Left forelimb (tissue), 1 donor: Measurements from ENCODE around the gene AGGF1.
A peak's percentile ranks its signal among the peaks of the same experiment; 100 is the strongest.
"Not testable (repeated sequence)": the region's sequence is repeated elsewhere in the genome, so short reads cannot be mapped to it uniquely, and the experiment has no call there.

ENCODE experiments used
- DNase-seq: peaks from one replicate; pipeline ENCODE4 v3.0.0-alpha.2; 2018; ENCODE audit warnings: low spot score

The AGGF1 gene

GRCh38 chr5:77087484-77088261 is 57.5 kb downstream of the AGGF1 start:
- DNase-seq, result peak; percentile 69

- no peak for DNase-seq
These were observed 65.0 kb downstream of the AGGF1 start for GRCh38 chr5:77095189-77095588.

- no peak for DNase-seq
These were observed 71.1 kb downstream of the AGGF1 start for GRCh38 chr5:77101298-77101697.

GRCh38 chr5:77102549-77102948 is 72.3 kb downstream of the AGGF1 start:
- DNase-seq, result no peak

GRCh38 chr5:77103457-77103856 is 73.3 kb downstream of the AGGF1 start:
- no peak for DNase-seq

DNA sequence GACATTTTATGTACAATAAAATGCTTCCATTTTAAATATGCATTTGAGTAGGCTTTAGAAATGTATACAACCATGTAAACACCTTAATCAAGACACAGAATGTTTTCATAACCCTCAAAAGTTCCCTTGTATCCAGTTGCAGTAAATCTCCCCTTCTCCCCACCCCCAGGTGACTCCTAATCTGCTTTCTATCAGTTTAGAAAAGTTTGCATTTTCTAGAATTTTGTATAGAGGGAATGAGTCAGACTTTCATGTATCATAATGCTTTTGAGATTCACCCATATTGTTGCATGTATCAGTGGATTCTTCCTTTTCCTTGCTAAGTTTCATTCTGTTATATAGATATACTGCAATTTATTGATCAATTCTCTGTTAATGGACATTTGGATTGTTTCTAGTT is 74.6 kb downstream of the AGGF1 start:
- DNase-seq, result no peak

DNA sequence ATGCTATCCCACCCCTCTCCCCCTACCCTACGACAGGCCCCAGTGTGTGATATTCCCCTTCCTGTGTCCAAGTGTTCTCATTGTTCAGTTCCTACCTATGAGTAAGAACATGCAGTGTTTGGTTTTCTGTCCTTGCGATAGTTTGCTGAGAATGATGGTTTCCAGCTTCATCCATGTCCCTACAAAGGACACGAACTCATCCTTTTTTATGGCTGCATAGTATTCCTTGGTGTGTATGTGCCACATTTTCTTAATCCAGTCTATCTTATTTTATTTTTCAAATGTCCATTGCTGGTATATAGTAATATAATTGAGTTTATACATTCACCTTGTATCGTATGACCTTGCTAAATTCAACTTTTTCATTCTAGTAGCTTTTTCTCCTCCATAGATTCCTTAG is 76.8 kb downstream of the AGGF1 start:
- not testable (repeated sequence) for DNase-seq
